Panc1 (cell line): Measurements from ENCODE around the gene UBQLN1. TPM values are rescaled to one million over a fixed set of nuclear protein-coding genes. Genes with fewer than 3 reads are reported as not detected.
"Not testable (repeated sequence)": the region's sequence is repeated elsewhere in the genome, so short reads cannot be mapped to it uniquely, and the experiment has no call there.

Experiments
- ATAC-seq: fragments of 200-7000 bp; cut with Tn5 transposase; 2 replicates; pipeline ENCODE4 v1.9.1; 2020; ENCODE audit warnings: mild to moderate bottlenecking, moderate library complexity
- BruUV-seq: library from RNA; stranded (reverse); fragments of 400-500 nt; replicated peaks from 2 replicates; lab custom pipeline; 2021; lab: Mats Ljungman, UMichigan
- CTCF ChIA-PET: fragments of 300-600 bp; sonication (Branson Sonifier 250); formaldehyde crosslinking; loops from one replicate; lab custom pipeline; 2022; ENCODE audit warnings: antibody characterized with exemption; lab: Charles Lee
- POLR2A ChIA-PET: fragments of 300-600 bp; sonication (Branson Sonifier 250); formaldehyde crosslinking; loops from one replicate; lab custom pipeline; 2022; ENCODE audit warnings: antibody characterized with exemption; lab: Charles Lee
- DNase-seq: peaks from one replicate; pipeline ENCODE4 v3.0.0-alpha.2; 2010; ENCODE audit warnings: low read depth, low spot score
- H3K27ac ChIP-seq: 2 replicates; pipeline ENCODE4 v1.5.1; 2011; ENCODE audit warnings: mild to moderate bottlenecking, low read length, inconsistent platforms
- H3K27me3 ChIP-seq: fragments of 200-500 bp; sonication (Bioruptor generic); 2 replicates; pipeline ENCODE4 v1.6.0; 2014; ENCODE audit warnings: low read length, inconsistent platforms; ENCODE audit not compliant: control insufficient read depth, insufficient read depth
- H3K36me3 ChIP-seq: fragments of 200-500 bp; sonication (Bioruptor generic); 2 replicates; pipeline ENCODE4 v1.5.1; 2014; ENCODE audit warnings: inconsistent platforms, mild to moderate bottlenecking, low read length, moderate library complexity; ENCODE audit not compliant: control insufficient read depth, insufficient read depth
- H3K4me1 ChIP-seq: 2 replicates; pipeline ENCODE4 v1.5.1; 2011; ENCODE audit warnings: inconsistent platforms, mild to moderate bottlenecking, low read length, moderate library complexity; ENCODE audit not compliant: control insufficient read depth, insufficient read depth
- H3K4me3 ChIP-seq, 2 experiments: 2 replicates each; pipeline ENCODE4 v1.5.1; 2011 to 2012; ENCODE audit warnings: low read depth in 2 of 2, low read length in 2 of 2, mild to moderate bottlenecking in 2 of 2, inconsistent platforms in 1 of 2, moderate library complexity in 1 of 2
- H3K9me3 ChIP-seq: fragments of 200-500 bp; sonication (Bioruptor generic); 2 replicates; pipeline ENCODE4 v1.5.1; 2014; ENCODE audit warnings: low read depth, mild to moderate bottlenecking, inconsistent platforms, low read length, moderate library complexity; ENCODE audit not compliant: control insufficient read depth, insufficient read depth
- CTCF ChIP-seq: fragments of 450-650 bp; IDR thresholded peaks from 2 replicates; pipeline ENCODE4 v1.5.1; 2017; ENCODE audit warnings: mild to moderate bottlenecking
- POLR2AphosphoS5 ChIP-seq: IDR thresholded peaks from 2 replicates; pipeline ENCODE4 v1.6.1; 2012; ENCODE audit warnings: mild to moderate bottlenecking, low read depth, low read length, moderate library complexity
- REST ChIP-seq, 2 experiments: IDR thresholded peaks; 2 replicates each; pipeline ENCODE4 v1.6.1; 2011 to 2012; ENCODE audit warnings: low read depth in 2 of 2, control low read depth in 1 of 2, low read length in 1 of 2, mild to moderate bottlenecking in 1 of 2, moderate library complexity in 1 of 2; ENCODE audit not compliant: insufficient read depth in 1 of 2
- SIN3A ChIP-seq: IDR thresholded peaks from 2 replicates; pipeline ENCODE4 v1.6.1; 2012; ENCODE audit warnings: low read depth, mild to moderate bottlenecking, low read length, moderate library complexity, borderline replicate concordance; ENCODE audit not compliant: insufficient read depth
- TCF7L2 ChIP-seq: IDR thresholded peaks from 2 replicates; pipeline ENCODE4 v1.6.1; 2011; ENCODE audit warnings: mild to moderate bottlenecking, low read depth, low read length, inconsistent platforms
- in situ Hi-C: cut with HindIII; loops from 2 replicates; pipeline ENCODE4 v1.10.0; 2016; ENCODE audit warnings: low sequenced_read_pairs, low pct_unique_long_range_greater_than_20kb
- intact Hi-C: fragments of 100-400 bp; cut with micrococcal nuclease; formaldehyde crosslinking; loops from one replicate; pipeline ENCODE4 v1.10.0; 2022; ENCODE audit not compliant: unreplicated experiment
- total RNA-seq: library from RNA; stranded (reverse); gene quantifications from one replicate; pipeline ENCODE4 v1.2.1, GENCODE V29; 2021; ENCODE audit not compliant: unreplicated experiment

Gene UBQLN1
- total RNA-seq, 1 experiment from 2014 or later: 92.8 TPM

GRCh38 chr9:83733739-83734138 lies 26.0 kb upstream of the UBQLN1 start:
- ATAC-seq: no peak
- POLR2A ChIA-PET: no interaction called here

GRCh38 chr9:83728591-83729368 lies 21.0 kb upstream of the UBQLN1 start:
- CTCF ChIA-PET, H3K9me3 ChIP-seq, DNase-seq, H3K4me1 ChIP-seq, ATAC-seq, BruUV-seq, H3K4me3 ChIP-seq, intact Hi-C loops, in situ Hi-C loops, H3K27me3 ChIP-seq, H3K36me3 ChIP-seq, H3K27ac ChIP-seq, POLR2A ChIA-PET: not testable (repeated sequence)

More at GRCh38 chr9:83733739-83734138, 26.0 kb upstream of the UBQLN1 start:
- intact Hi-C loops (no loop called here), in situ Hi-C loops (no loop called here)
- Histone ChIP-seq H3K4me1 (no peaks in the 10 kb centered on the region), H3K27ac (no peak overlapping the region), H3K9me3 (no peaks in the 10 kb centered on the region), H3K36me3 (no peaks in the 10 kb centered on the region), H3K4me3 (no peak overlapping the region), H3K27me3 (no peaks in the 10 kb centered on the region)
- TF ChIP-seq POLR2AphosphoS5 (no peak), CTCF (no peak), SIN3A (no peak), REST (IDR thresholded peaks at IDR 0.05; ENCODE audit: insufficient read depth in 1 of 2, low read depth in 2 of 2, low read length in 1 of 2) (no peak), TCF7L2 (no peak)
- no peak for DNase-seq
- CTCF ChIA-PET: no interaction called here
- BruUV-seq: no TSS peak

- DNase-seq (no peak), ATAC-seq (no peak)
- CTCF ChIA-PET: no interaction called here
- Histone ChIP-seq H3K4me1 (no peaks in the 10 kb centered on the region), H3K4me3 (no peak overlapping the region), H3K36me3 (no peaks in the 10 kb centered on the region), H3K9me3 (no peaks in the 10 kb centered on the region), H3K27ac (no peak overlapping the region), H3K27me3 (no peaks in the 10 kb centered on the region)
- no peak for TF ChIP-seq CTCF
- no peak for TF ChIP-seq TCF7L2
- no peak for TF ChIP-seq SIN3A
- TF ChIP-seq REST (IDR thresholded peaks at IDR 0.05; ENCODE audit: insufficient read depth in 1 of 2, low read depth in 2 of 2, low read length in 1 of 2): no peak
- no peak for TF ChIP-seq POLR2AphosphoS5
- intact Hi-C loops (no loop called here), in situ Hi-C loops (no loop called here)
- no TSS peak for BruUV-seq
- POLR2A ChIA-PET: no interaction called here
Observed at GRCh38 chr9:83724436-83724835, 16.7 kb upstream of the UBQLN1 start.
